HepG2 (cell line): ENCODE data around the gene IST1. TPM values are rescaled to one million over a fixed set of nuclear protein-coding genes. Genes with fewer than 3 reads are reported as not detected.

ENCODE experiments used
- ATAC-seq: fragments of 200-7000 bp; cut with Tn5 transposase; 3 replicates; pipeline ENCODE4 v1.9.1; 2020; ENCODE audit warnings: mild to moderate bottlenecking, moderate library complexity
- BruUV-seq: library from RNA; stranded (reverse); fragments of 400-500 nt; replicated peaks from 2 replicates; lab custom pipeline; 2021; lab: Mats Ljungman, UMichigan
- CTCF ChIA-PET: fragments of 300-600 bp; formaldehyde crosslinking; extraction: SDS; loops from one replicate; lab custom pipeline; 2021; ENCODE audit warnings: low total read pairs, inconsistent platforms, low intra/inter-chr PET ratio; lab: Yijun Ruan, JAX
- POLR2A ChIA-PET: fragments of 350-600 bp; sonication (Branson Sonifier 250); formaldehyde crosslinking; loops from one replicate; lab custom pipeline; 2020; ENCODE audit warnings: antibody characterized with exemption, inconsistent platforms; lab: Yijun Ruan, JAX
- DNase-seq: peaks from one replicate; pipeline ENCODE4 v3.0.0-alpha.2; 2015; ENCODE audit warnings: low spot score
- FAIRE-seq: peaks from 3 replicates; lab custom pipeline; 2011; peaks lifted over from hg19 to GRCh38; lab: Jason Lieb, UNC
- H2AFZ ChIP-seq: one replicate; pipeline ENCODE4 v1.6.1; 2011; ENCODE audit warnings: low read length, inconsistent platforms
- H3K27ac ChIP-seq: fragments of 300-600 bp; 3 replicates; pipeline ENCODE4 v1.8.0; 2011; ENCODE audit warnings: mixed run types, mild to moderate bottlenecking, mixed read lengths, low read length, inconsistent platforms; ENCODE audit not compliant: insufficient read depth; ENCODE audit errors: extremely low read length
- H3K27me3 ChIP-seq, 2 experiments: fragments of 200-600 bp in 1 of 2; 2 replicates in 1 of 2; 3 replicates in 1 of 2; pipeline versions ENCODE4 v1.6.0 to v1.8.0; 2011; ENCODE audit warnings: low read length in 2 of 2, mild to moderate bottlenecking in 2 of 2, moderate library complexity in 2 of 2, inconsistent platforms in 1 of 2; ENCODE audit not compliant: insufficient read depth in 2 of 2, control insufficient read depth in 1 of 2
- H3K36me3 ChIP-seq, 2 experiments: fragments of 200-600 bp in 1 of 2; replicated peaks in 1 of 2; 2 replicates in 1 of 2; 3 replicates in 1 of 2; pipeline versions ENCODE4 v1.5.1 to v1.8.0; 2011; ENCODE audit warnings: low read length in 2 of 2, inconsistent platforms in 1 of 2; ENCODE audit not compliant: insufficient read depth in 2 of 2, control insufficient read depth in 1 of 2
- H3K4me1 ChIP-seq: 2 replicates; pipeline ENCODE4 v1.5.1; 2012; ENCODE audit warnings: low read length, inconsistent platforms; ENCODE audit not compliant: insufficient read depth
- H3K4me2 ChIP-seq: 2 replicates; pipeline ENCODE4 v1.6.0; 2011; ENCODE audit warnings: low read depth, low read length, inconsistent platforms
- H3K4me3 ChIP-seq, 3 experiments: fragments of 200-600 bp in 1 of 3; sonication (generic), shearing (Covaris generic) in 1 of 3; replicated peaks in 1 of 3; 2 replicates each; pipeline ENCODE4 v1.5.1; 2011 to 2016; ENCODE audit warnings: low read length in 3 of 3, inconsistent platforms in 2 of 3, low read depth in 2 of 3, mild to moderate bottlenecking in 2 of 3, control low read depth in 1 of 3, mixed read lengths in 1 of 3; ENCODE audit not compliant: insufficient read depth in 1 of 3
- H3K79me2 ChIP-seq: one replicate; pipeline ENCODE4 v1.6.1; 2011; ENCODE audit warnings: low read length, inconsistent platforms; ENCODE audit not compliant: insufficient read depth
- H3K9ac ChIP-seq: 2 replicates; pipeline ENCODE4 v1.6.0; 2011; ENCODE audit warnings: mild to moderate bottlenecking, low read depth, low read length, inconsistent platforms; ENCODE audit not compliant: insufficient read depth
- H3K9me3 ChIP-seq: 2 replicates; pipeline ENCODE4 v1.5.1; 2012; ENCODE audit warnings: mild to moderate bottlenecking, low read length
- H4K20me1 ChIP-seq: 2 replicates; pipeline ENCODE4 v1.6.0; 2011; ENCODE audit warnings: inconsistent platforms, mild to moderate bottlenecking, low read length, moderate library complexity; ENCODE audit not compliant: insufficient read depth
- ATF7 ChIP-seq, 2 experiments: fragments of 450-650 bp in 1 of 2; sonication (generic) in 1 of 2; formaldehyde crosslinking in 1 of 2; IDR thresholded peaks; 2 replicates each; pipeline versions ENCODE4 v1.4.0 to v1.6.1; 2016 to 2020; ENCODE audit warnings: antibody characterized with exemption in 1 of 2, mild to moderate bottlenecking in 1 of 2, missing genetic modification reagents in 1 of 2
- CBFB ChIP-seq: sonication (generic); formaldehyde crosslinking; IDR thresholded peaks from 2 replicates; pipeline ENCODE4 v1.4.0; 2020; ENCODE audit warnings: missing genetic modification reagents
- E2F1 ChIP-seq: sonication (generic); formaldehyde crosslinking; IDR thresholded peaks from 2 replicates; pipeline ENCODE4 v1.5.0; 2020; ENCODE audit warnings: missing genetic modification reagents
- FOXC1 ChIP-seq: sonication (generic); formaldehyde crosslinking; IDR thresholded peaks from 2 replicates; pipeline ENCODE4 v1.8.0; 2022; ENCODE audit warnings: mild to moderate bottlenecking, missing genetic modification reagents, borderline replicate concordance
- SP4 ChIP-seq: sonication (generic); formaldehyde crosslinking; IDR thresholded peaks from 2 replicates; pipeline ENCODE4 v1.8.1; 2023; ENCODE audit warnings: mild to moderate bottlenecking, missing genetic modification reagents
- STAT5B ChIP-seq: sonication (generic); formaldehyde crosslinking; IDR thresholded peaks from 2 replicates; pipeline ENCODE4 v1.4.0; 2020; ENCODE audit warnings: missing genetic modification reagents
- ZFP37 ChIP-seq: sonication (generic); formaldehyde crosslinking; IDR thresholded peaks from 2 replicates; pipeline ENCODE4 v1.4.0; 2020; ENCODE audit warnings: missing genetic modification reagents, borderline replicate concordance
- ZNF557 ChIP-seq: sonication (generic); formaldehyde crosslinking; IDR thresholded peaks from 2 replicates; pipeline ENCODE4 v1.4.0; 2020; ENCODE audit warnings: missing genetic modification reagents
- ZNF777 ChIP-seq: sonication (generic); formaldehyde crosslinking; IDR thresholded peaks from 2 replicates; pipeline ENCODE4 v1.4.0; 2020; ENCODE audit warnings: missing genetic modification reagents
- WGBS: methylation state at CpG from one replicate; pipeline ENCODE4 v1.1.6; 2017; ENCODE audit warnings: low lambda C conversion rate; 5-methylcytosine and 5-hydroxymethylcytosine counted together
- in situ Hi-C: cut with HindIII; loops from 2 replicates; pipeline ENCODE4 v1.10.0; 2017; ENCODE audit warnings: low pct_unique_long_range_greater_than_20kb; ENCODE audit not compliant: extremely low pct_ligation_motif_present
- intact Hi-C: fragments of 100-400 bp; cut with micrococcal nuclease; formaldehyde crosslinking; loops from one replicate; pipeline ENCODE4 v1.10.0; 2022; ENCODE audit not compliant: unreplicated experiment
- polyA plus RNA-seq, 8 experiments: library from polyadenylated mRNA; depleted of rRNA in 3 of 8; stranded (reverse) in 7 of 8; unstranded in 1 of 8; fragments of >200 nt; fragmentation: Illumina TruSeq in 4 of 8; extraction: Trizol in 4 of 8; gene quantifications; 2 replicates each; pipeline versions ENCODE4 v1.2.1 to v1.2.3, GENCODE V29; 2011 to 2016; ENCODE audit warnings: low read depth in 4 of 8, missing spikeins in 1 of 8, mixed read lengths in 1 of 8; ENCODE audit not compliant: insufficient read depth in 1 of 8
- total RNA-seq, 5 experiments: library from RNA; depleted of rRNA; stranded (reverse); fragments of >200 nt; fragmentation: Illumina TruSeq; extraction: Trizol; gene quantifications; 2 replicates each; pipeline ENCODE4 v1.2.3, GENCODE V29; 2016; ENCODE audit warnings: low read depth in 1 of 5

The IST1 gene
- total and polyA plus RNA-seq, 2 of the 13 experiments (the other 11 are each of a cell fraction or from before 2014, with no cell fraction given): 346 to 415 TPM

- TF ChIP-seq FOXC1 (no peak), ZNF777 (CRISPR knock-in tag) (no peak), E2F1 (peak; percentile 23; the same call in 1 of the 2 replicates), ZFP37 (CRISPR knock-in tag) (no peak), SP4 (CRISPR knock-in tag) (no peak), ZNF557 (no peak), STAT5B (CRISPR knock-in tag) (no peak)
- Histone ChIP-seq H3K9me3 (no peaks in the 10 kb centered on the region), H3K27ac (peak overlapping the region; percentile 52), H3K36me3 (peaks cover 27 to 30% of the 10 kb centered on the region in 2 experiments), H3K79me2 (peaks cover 22% of the 10 kb centered on the region), H3K4me2 (peak overlapping the region; percentile 91), H3K4me1 (peaks cover 27% of the 10 kb centered on the region), H2AFZ (no peak overlapping the region), H3K4me3 (peak overlapping the region; percentile 78 to 99 (median 97)), H3K9ac (peak overlapping the region; percentile 92), H4K20me1 (0 out of 2 replicates have a peak, but pooled peaks cover 4% of the 10 kb centered on the region), H3K27me3 (no peaks in the 10 kb centered on the region; a peak in 1 of 5 replicates)
- WGBS: 53% methylated on average over 3 of the region's 3 CpGs
- BruUV-seq: no TSS peak
- CTCF ChIA-PET: no interaction called here
- no peak for DNase-seq
- POLR2A ChIA-PET: interaction anchor here (1.4 kb wide), 1 partner anchor 38 kb away, joined by 5 read pairs; the partner anchor contains the start of gene AP1G1
- no peak for ATAC-seq
- intact Hi-C loops (loop anchor here (5.0 kb wide), 1 partner anchor 40 kb away; the partner anchor contains the start of gene AP1G1), in situ Hi-C loops (no loop called here)
- FAIRE-seq: no peak
Measured at GRCh38 chr16:71847096-71847495, 48.2 kb upstream of the IST1 start.

GRCh38 chr16:71848622-71849021, 46.7 kb upstream of the IST1 start:
- FAIRE-seq (no peak), DNase-seq (no peak), ATAC-seq (no peak)
- Histone ChIP-seq H3K4me2 (no peak overlapping the region), H3K9ac (no peak overlapping the region), H3K4me1 (peaks cover 29% of the 10 kb centered on the region), H3K79me2 (peaks cover 22% of the 10 kb centered on the region), H4K20me1 (0 out of 2 replicates have a peak, but pooled peaks cover 4% of the 10 kb centered on the region), H3K36me3 (peaks cover 30 to 38% of the 10 kb centered on the region in 2 experiments), H3K9me3 (no peaks in the 10 kb centered on the region), H3K27ac (no peak overlapping the region), H3K4me3 (no peak overlapping the region), H2AFZ (no peak overlapping the region), H3K27me3 (no peaks in the 10 kb centered on the region; a peak in 1 of 5 replicates)
- in situ Hi-C loops (no loop called here), intact Hi-C loops (loop anchor here (5.0 kb wide), 1 partner anchor 41 kb away; the partner anchor contains the start of gene AP1G1)
- TF ChIP-seq FOXC1 (no peak), CBFB (CRISPR knock-in tag) (no peak), ATF7 (IDR thresholded peaks at IDR 0.05) (peak; percentile 79), ATF7 (CRISPR knock-in tag; IDR thresholded peaks at IDR 0.05) (no peak)
- CTCF ChIA-PET: no interaction called here
- BruUV-seq: no TSS peak
- POLR2A ChIA-PET: no interaction called here
- 81% methylated on average over 6 of the region's 6 CpGs for WGBS
